DND-41 (cell line): Measurements from ENCODE around the gene SLC12A6.

ENCODE experiments used
- ATAC-seq: fragments of 200-7000 bp; cut with Tn5 transposase; 3 replicates; pipeline ENCODE4 v1.9.1; 2021; ENCODE audit warnings: low read depth; ENCODE audit not compliant: insufficient read depth
- DNase-seq: peaks from one replicate; pipeline ENCODE4 v3.0.0-alpha.2; 2020
- H2AFZ ChIP-seq: 2 replicates; pipeline ENCODE4 v1.6.0; 2012; ENCODE audit warnings: low read depth, low read length
- H3K27ac ChIP-seq: 2 replicates; pipeline ENCODE4 v1.5.1; 2012; ENCODE audit warnings: low read length, inconsistent platforms
- H3K27me3 ChIP-seq: fragments of 200-600 bp; sonication (generic); 2 replicates; pipeline ENCODE4 v1.6.0; 2012; ENCODE audit warnings: low read length, mild to moderate bottlenecking, inconsistent platforms; ENCODE audit not compliant: insufficient read depth, poor library complexity
- H3K36me3 ChIP-seq: 2 replicates; pipeline ENCODE4 v1.5.1; 2012; ENCODE audit warnings: low read length, inconsistent platforms; ENCODE audit not compliant: insufficient read depth
- H3K4me1 ChIP-seq: 2 replicates; pipeline ENCODE4 v1.5.1; 2012; ENCODE audit warnings: mild to moderate bottlenecking, low read length; ENCODE audit not compliant: insufficient read depth
- H3K4me2 ChIP-seq: 2 replicates; pipeline ENCODE4 v1.6.0; 2012; ENCODE audit warnings: mild to moderate bottlenecking, moderate library complexity, low read length, inconsistent platforms; ENCODE audit not compliant: insufficient read depth
- H3K4me3 ChIP-seq, 2 experiments: fragments of 200-600 bp in 1 of 2; shearing (Covaris generic) in 1 of 2; 2 replicates each; pipeline ENCODE4 v1.5.1; 2012 to 2016; ENCODE audit warnings: inconsistent platforms in 2 of 2, low read length in 2 of 2, mild to moderate bottlenecking in 2 of 2, low read depth in 1 of 2, moderate library complexity in 1 of 2
- H3K79me2 ChIP-seq: 2 replicates; pipeline ENCODE4 v1.6.0; 2012; ENCODE audit warnings: low read length, inconsistent platforms; ENCODE audit not compliant: insufficient read depth
- H3K9ac ChIP-seq: 2 replicates; pipeline ENCODE4 v1.6.0; 2012; ENCODE audit warnings: low read depth, mild to moderate bottlenecking, inconsistent platforms, low read length, moderate library complexity
- H3K9me3 ChIP-seq: 2 replicates; pipeline ENCODE4 v1.5.1; 2012; ENCODE audit warnings: low read length, moderate library complexity, mild to moderate bottlenecking, inconsistent platforms; ENCODE audit not compliant: insufficient read depth, severe bottlenecking
- H4K20me1 ChIP-seq: 2 replicates; pipeline ENCODE4 v1.6.0; 2012; ENCODE audit warnings: low read length; ENCODE audit not compliant: insufficient read depth
- CTCF ChIP-seq: IDR thresholded peaks from 2 replicates; pipeline ENCODE4 v1.5.1; 2012; ENCODE audit warnings: borderline replicate concordance, low read length, moderate library complexity, mild to moderate bottlenecking; ENCODE audit not compliant: poor library complexity, severe bottlenecking; ENCODE audit errors: extremely low read depth
- EZH2 ChIP-seq: IDR thresholded peaks from 3 replicates; pipeline ENCODE4 v1.6.1; 2012; ENCODE audit warnings: borderline replicate concordance, low read depth, mild to moderate bottlenecking, moderate library complexity, low read length, inconsistent platforms; ENCODE audit not compliant: severe bottlenecking

The SLC12A6 gene

GRCh38 chr15:34358367-34358766 lies 20.8 kb upstream of the SLC12A6 start:
- Histone ChIP-seq H3K79me2 (no peaks in the 10 kb centered on the region), H3K4me2 (no peak overlapping the region), H4K20me1 (no peaks in the 10 kb centered on the region), H3K4me1 (no peaks in the 10 kb centered on the region), H3K9me3 (no peaks in the 10 kb centered on the region), H3K27me3 (no peaks in the 10 kb centered on the region), H2AFZ (no peak overlapping the region), H3K36me3 (peaks cover 48% of the 10 kb centered on the region), H3K4me3 (no peak overlapping the region), H3K9ac (no peak overlapping the region), H3K27ac (no peak overlapping the region)
- no peak for TF ChIP-seq CTCF
- no peak for TF ChIP-seq EZH2
- DNase-seq (no peak), ATAC-seq (no peak)

GRCh38 chr15:34357653-34358052 lies 20.1 kb upstream of the SLC12A6 start:
- Histone ChIP-seq H3K9me3 (no peaks in the 10 kb centered on the region), H3K4me2 (no peak overlapping the region), H3K4me3 (no peak overlapping the region), H3K27me3 (no peaks in the 10 kb centered on the region), H3K36me3 (peaks cover 41% of the 10 kb centered on the region), H3K9ac (no peak overlapping the region), H4K20me1 (no peaks in the 10 kb centered on the region), H3K4me1 (no peaks in the 10 kb centered on the region), H2AFZ (no peak overlapping the region), H3K79me2 (no peaks in the 10 kb centered on the region), H3K27ac (no peak overlapping the region)
- TF ChIP-seq CTCF: no peak
- no peak for TF ChIP-seq EZH2
- ATAC-seq (no peak), DNase-seq (no peak)

DNA sequence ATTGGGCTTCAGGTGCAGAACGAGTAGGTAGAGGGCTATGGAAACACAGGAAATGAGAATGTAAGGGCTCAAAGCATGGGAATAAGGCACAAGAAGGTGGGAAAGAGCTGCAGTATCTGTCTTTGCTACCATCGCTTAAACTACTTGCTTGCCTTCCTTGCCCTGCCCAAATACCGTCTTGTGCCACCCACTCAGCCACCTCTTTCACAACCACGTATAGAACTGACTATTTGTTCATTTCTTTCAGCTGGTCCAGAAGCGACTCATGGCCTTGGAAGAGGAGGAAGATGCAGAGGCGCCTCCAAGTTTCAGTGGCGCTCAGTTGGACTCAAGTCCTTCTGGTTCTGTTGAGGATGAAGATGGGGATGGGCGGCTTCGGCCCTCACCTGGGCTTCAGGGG lies 17.7 kb upstream of the SLC12A6 start:
- no peaks in the 10 kb centered on the region for H3K79me2 ChIP-seq
- H3K4me3 ChIP-seq: no peak overlapping the region
- H3K9me3 ChIP-seq: no peaks in the 10 kb centered on the region
- H3K36me3 ChIP-seq: peaks cover 25% of the 10 kb centered on the region
- no peak overlapping the region for H3K4me2 ChIP-seq
- DNase-seq (no peak), ATAC-seq (no peak)
- H3K9ac ChIP-seq: no peak overlapping the region
- no peak overlapping the region for H3K27ac ChIP-seq
- no peaks in the 10 kb centered on the region for H4K20me1 ChIP-seq
- no peaks in the 10 kb centered on the region for H3K27me3 ChIP-seq
- no peak for TF ChIP-seq EZH2
- no peak for TF ChIP-seq CTCF
- H2AFZ ChIP-seq: no peak overlapping the region
- H3K4me1 ChIP-seq: no peaks in the 10 kb centered on the region

- no peaks in the 10 kb centered on the region for H4K20me1 ChIP-seq
- TF ChIP-seq EZH2: no peak
- no peak for TF ChIP-seq CTCF
- no peak overlapping the region for H3K4me3 ChIP-seq
- H2AFZ ChIP-seq: no peak overlapping the region
- no peak for DNase-seq
- no peak for ATAC-seq
- H3K79me2 ChIP-seq: no peaks in the 10 kb centered on the region
- H3K36me3 ChIP-seq: peaks cover 15% of the 10 kb centered on the region
- no peaks in the 10 kb centered on the region for H3K27me3 ChIP-seq
- H3K27ac ChIP-seq: no peak overlapping the region
- H3K4me2 ChIP-seq: no peak overlapping the region
- H3K9me3 ChIP-seq: no peaks in the 10 kb centered on the region
- H3K9ac ChIP-seq: no peak overlapping the region
- no peaks in the 10 kb centered on the region for H3K4me1 ChIP-seq
Observed at GRCh38 chr15:34354286-34354685, 16.7 kb upstream of the SLC12A6 start.
